HEK293T (cell line): ENCODE measurements around the gene TST.

ENCODE experiments used
- CTCF ChIA-PET: fragments of 350-600 bp; formaldehyde crosslinking; extraction: SDS; loops from one replicate; lab custom pipeline; 2021; ENCODE audit warnings: antibody characterized with exemption, inconsistent platforms; lab: Yijun Ruan, JAX
- POLR2A ChIA-PET: fragments of 350-600 bp; formaldehyde crosslinking; extraction: SDS; loops from one replicate; lab custom pipeline; 2020; ENCODE audit warnings: antibody characterized with exemption, inconsistent platforms; lab: Yijun Ruan, JAX
- DNase-seq: peaks from one replicate; pipeline ENCODE4 v3.0.0; 2012; ENCODE audit warnings: mixed read lengths; ENCODE audit errors: extremely low spot score
- ARNT ChIP-seq: fragments of 450-650 bp; IDR thresholded peaks from 2 replicates; pipeline ENCODE4 v1.6.1; 2017; ENCODE audit warnings: mild to moderate bottlenecking
- BHLHE40 ChIP-seq: fragments of 450-650 bp; IDR thresholded peaks from 2 replicates; pipeline ENCODE4 v1.6.1; 2016; ENCODE audit warnings: mild to moderate bottlenecking, moderate library complexity, borderline replicate concordance
- CTBP1 ChIP-seq: fragments of 450-650 bp; IDR thresholded peaks from 2 replicates; pipeline ENCODE4 v1.6.1; 2016; ENCODE audit warnings: borderline replicate concordance
- ELF4 ChIP-seq: fragments of 450-650 bp; IDR thresholded peaks from 2 replicates; pipeline ENCODE4 v1.6.1; 2017; ENCODE audit warnings: antibody characterized with exemption
- FOXA1 ChIP-seq: fragments of 450-650 bp; IDR thresholded peaks from 2 replicates; pipeline ENCODE4 v1.6.1; 2016; ENCODE audit warnings: mild to moderate bottlenecking
- FOXK2 ChIP-seq: fragments of 450-650 bp; IDR thresholded peaks from 2 replicates; pipeline ENCODE4 v1.6.1; 2016; ENCODE audit warnings: mild to moderate bottlenecking
- FOXM1 ChIP-seq: fragments of 450-650 bp; IDR thresholded peaks from 2 replicates; pipeline ENCODE4 v1.6.1; 2017; ENCODE audit warnings: mild to moderate bottlenecking, borderline replicate concordance
- HDGF ChIP-seq: fragments of 450-650 bp; IDR thresholded peaks from 2 replicates; pipeline ENCODE4 v1.6.1; 2017; ENCODE audit warnings: antibody characterized with exemption, borderline replicate concordance
- L3MBTL2 ChIP-seq: fragments of 450-650 bp; conservative IDR thresholded peaks from 2 replicates; pipeline ENCODE4 v1.6.1; 2016; ENCODE audit warnings: mild to moderate bottlenecking
- LEF1 ChIP-seq: fragments of 450-650 bp; IDR thresholded peaks from 2 replicates; pipeline ENCODE4 v1.6.1; 2017; ENCODE audit warnings: mild to moderate bottlenecking, borderline replicate concordance
- NFRKB ChIP-seq: fragments of 450-650 bp; IDR thresholded peaks from 2 replicates; pipeline ENCODE4 v1.6.1; 2016; ENCODE audit warnings: mild to moderate bottlenecking, moderate library complexity
- PKNOX1 ChIP-seq: fragments of 450-650 bp; IDR thresholded peaks from 2 replicates; pipeline ENCODE4 v1.6.1; 2016
- SP1 ChIP-seq: fragments of 450-650 bp; IDR thresholded peaks from 2 replicates; pipeline ENCODE4 v1.6.1; 2017
- SUZ12 ChIP-seq: fragments of 450-650 bp; IDR thresholded peaks from 2 replicates; pipeline ENCODE4 v1.6.1; 2016; ENCODE audit warnings: mild to moderate bottlenecking
- TARDBP ChIP-seq: fragments of 450-650 bp; IDR thresholded peaks from 2 replicates; pipeline ENCODE4 v1.6.1; 2016
- ZNF384 ChIP-seq: fragments of 450-650 bp; IDR thresholded peaks from 2 replicates; pipeline ENCODE4 v1.6.1; 2016

TST gene

GRCh38 chr22:37063431-37064420 lies 44.5 kb upstream of the TST start:
- no peak for DNase-seq
- POLR2A ChIA-PET, result no interaction called here
- CTCF ChIA-PET, result no interaction called here
- no peak for TF ChIP-seq TARDBP
- no peak for TF ChIP-seq PKNOX1
- no peak for TF ChIP-seq BHLHE40
- TF ChIP-seq FOXM1, result no peak
- no peak for TF ChIP-seq HDGF
- no peak for TF ChIP-seq SUZ12
- no peak for TF ChIP-seq ELF4
- TF ChIP-seq LEF1, result no peak
- TF ChIP-seq ARNT, result no peak
- no peak for TF ChIP-seq ZNF384
- TF ChIP-seq SP1, result no peak
- TF ChIP-seq NFRKB, result no peak
- no peak for TF ChIP-seq FOXA1
- no peak for TF ChIP-seq FOXK2
- no peak for TF ChIP-seq L3MBTL2
- TF ChIP-seq CTBP1, result no peak

- CTCF ChIA-PET, result no interaction called here
- POLR2A ChIA-PET, result no interaction called here
Measured at GRCh38 chr22:37062702-37063381, 43.6 kb upstream of the TST start.

GRCh38 chr22:37062376-37062675 lies 43.1 kb upstream of the TST start:
- CTCF ChIA-PET, result no interaction called here
- DNase-seq, result no peak
- no peak for TF ChIP-seq SP1
- no peak for TF ChIP-seq LEF1
- POLR2A ChIA-PET, result no interaction called here

More at GRCh38 chr22:37062702-37063381, 43.6 kb upstream of the TST start:
- DNase-seq, result no peak
- no peak for TF ChIP-seq FOXM1
- no peak for TF ChIP-seq CTBP1
- no peak for TF ChIP-seq PKNOX1
- TF ChIP-seq ELF4, result no peak
- no peak for TF ChIP-seq ARNT
- TF ChIP-seq LEF1, result no peak
- no peak for TF ChIP-seq L3MBTL2
- no peak for TF ChIP-seq BHLHE40
- no peak for TF ChIP-seq ZNF384
- TF ChIP-seq SP1, result no peak
- TF ChIP-seq NFRKB, result no peak
- no peak for TF ChIP-seq TARDBP
- TF ChIP-seq HDGF, result no peak
- no peak for TF ChIP-seq SUZ12
- no peak for TF ChIP-seq FOXA1
- TF ChIP-seq FOXK2, result no peak

- POLR2A ChIA-PET, result interaction anchor here (0.8 to 1.4 kb wide), 2 partner anchors 10 to 11 kb away, joined by 3 to 6 read pairs; partner anchors contain the start of gene KCTD17
- no peak for DNase-seq
- CTCF ChIA-PET, result no interaction called here
- no peak for TF ChIP-seq BHLHE40
- no peak for TF ChIP-seq ZNF384
- TF ChIP-seq TARDBP, result no peak
- TF ChIP-seq CTBP1, result no peak
- TF ChIP-seq FOXK2, result no peak
- TF ChIP-seq FOXM1, result no peak
- TF ChIP-seq SUZ12, result no peak
- TF ChIP-seq LEF1, result no peak
- no peak for TF ChIP-seq SP1
Measured at GRCh38 chr22:37061611-37062375, 42.5 kb upstream of the TST start.

GRCh38 chr22:37060801-37061610 lies 41.8 kb upstream of the TST start:
- ChIA-PET CTCF (no interaction called here), POLR2A (interaction anchor here (0.8 to 1.4 kb wide), 2 partner anchors 9 to 10 kb away, joined by 3 to 6 read pairs; partner anchors contain the start of gene KCTD17)
- TF ChIP-seq ARNT (no peak), BHLHE40 (no peak), ZNF384 (no peak)
- DNase-seq, result no peak
